AG09309 (cell line): Measurements from ENCODE around the gene DMGDH.

Experiments
- DNase-seq: peaks from one replicate; pipeline ENCODE4 v3.0.0-alpha.2; 2010; ENCODE audit warnings: low read depth
- H3K4me3 ChIP-seq: 2 replicates; pipeline ENCODE4 v1.5.1; 2011; ENCODE audit warnings: mild to moderate bottlenecking, low read depth, low read length, moderate library complexity; ENCODE audit not compliant: control insufficient read depth
- CTCF ChIP-seq: IDR thresholded peaks from 2 replicates; pipeline ENCODE4 v1.5.1; 2011; ENCODE audit warnings: mild to moderate bottlenecking, low read depth, low read length, inconsistent platforms; ENCODE audit not compliant: insufficient read depth, control insufficient read depth; ENCODE audit errors: missing control alignments

Gene DMGDH

GRCh38 chr5:79108792-79109191 lies 39.3 kb upstream of the DMGDH start:
- no peak overlapping the region for H3K4me3 ChIP-seq
- no peak for DNase-seq
- no peak for TF ChIP-seq CTCF

GRCh38 chr5:79108086-79108485 lies 38.6 kb upstream of the DMGDH start:
- TF ChIP-seq CTCF, result no peak
- no peak overlapping the region for H3K4me3 ChIP-seq
- DNase-seq, result no peak

GRCh38 chr5:79107020-79107796 lies 37.7 kb upstream of the DMGDH start:
- no peak for TF ChIP-seq CTCF
- H3K4me3 ChIP-seq, result no peak overlapping the region
- peak; percentile 11 for DNase-seq

GRCh38 chr5:79105868-79106267 lies 36.4 kb upstream of the DMGDH start:
- TF ChIP-seq CTCF, result no peak
- H3K4me3 ChIP-seq, result no peak overlapping the region
- DNase-seq, result no peak

- TF ChIP-seq CTCF, result no peak
- H3K4me3 ChIP-seq, result no peak overlapping the region
- no peak for DNase-seq
These were observed 24.3 kb upstream of the DMGDH start for GRCh38 chr5:79093762-79094161.

- H3K4me3 ChIP-seq, result no peak overlapping the region
- DNase-seq, result no peak
- TF ChIP-seq CTCF, result no peak
These were observed 21.6 kb upstream of the DMGDH start for GRCh38 chr5:79091064-79091463.
